ENCODE results near the gene WSB1.

The WSB1 gene

GRCh38 chr17:27362909-27363308 is 69.0 kb downstream of the WSB1 start:
- DNase-seq: no peak

GRCh38 chr17:27363326-27363725 is 69.4 kb downstream of the WSB1 start:
- no peak for DNase-seq
